HG02981 (cell line): ENCODE measurements around the gene MLANA.

Experiments used
- ATAC-seq: cut with Tn5 transposase; IDR thresholded peaks from one replicate; pipeline ENCODE4 v1.9.1; 2021; ENCODE audit warnings: mild to moderate bottlenecking, moderate library complexity; ENCODE audit not compliant: unreplicated experiment

The MLANA gene

GRCh38 chr9:5890641-5891040, at the start of gene MLANA:
TSS of gene MLANA (plus strand) at chr9:5890889. CDS start at chr9:5892475, 1,586 bp downstream.
- ATAC-seq, result no peak

GRCh38 chr9:5841771-5842573, 48.7 kb upstream of the MLANA start:
- ATAC-seq, result no peak

- ATAC-seq, result no peak
Observed at GRCh38 chr9:5842929-5843793, 47.5 kb upstream of the MLANA start.

- ATAC-seq, result no peak
Observed at GRCh38 chr9:5843794-5844471, 46.8 kb upstream of the MLANA start.

GRCh38 chr9:5845157-5845531, 45.5 kb upstream of the MLANA start:
- ATAC-seq, result no peak

- no peak for ATAC-seq
Observed at GRCh38 chr9:5846096-5846495, 44.6 kb upstream of the MLANA start.

GRCh38 chr9:5846501-5846921, 44.2 kb upstream of the MLANA start:
- ATAC-seq, result no peak

GRCh38 chr9:5848372-5848882, 42.3 kb upstream of the MLANA start:
- ATAC-seq, result peak; percentile 32

- ATAC-seq, result no peak
Observed at GRCh38 chr9:5850724-5851122, 40.0 kb upstream of the MLANA start.

GRCh38 chr9:5851445-5851844, 39.2 kb upstream of the MLANA start:
- ATAC-seq, result peak; percentile 84

- ATAC-seq, result no peak
Observed at GRCh38 chr9:5852987-5853386, 37.7 kb upstream of the MLANA start.

- no peak for ATAC-seq
Observed at GRCh38 chr9:5853617-5854016, 37.1 kb upstream of the MLANA start.

- ATAC-seq, result no peak
Observed at GRCh38 chr9:5854063-5854790, 36.5 kb upstream of the MLANA start.

GRCh38 chr9:5857928-5858327, 32.8 kb upstream of the MLANA start:
- ATAC-seq, result no peak

- no peak for ATAC-seq
Observed at GRCh38 chr9:5858833-5859232, 31.9 kb upstream of the MLANA start.

GRCh38 chr9:5863092-5863746, 27.5 kb upstream of the MLANA start:
- ATAC-seq, result no peak

- no peak for ATAC-seq
Observed at GRCh38 chr9:5864446-5864845, 26.2 kb upstream of the MLANA start.

GRCh38 chr9:5866272-5866671, 24.4 kb upstream of the MLANA start:
- ATAC-seq, result no peak

- ATAC-seq, result no peak
Observed at GRCh38 chr9:5866685-5867084, 24.0 kb upstream of the MLANA start.

- no peak for ATAC-seq
Observed at GRCh38 chr9:5868235-5868634, 22.5 kb upstream of the MLANA start.
